Subcutaneous abdominal adipose tissue (tissue), 5 donors: Measurements from ENCODE around the gene TOP1.

ENCODE experiments used
- H3K27ac ChIP-seq: one replicate; pipeline ENCODE4 v1.7.0; 2013; ENCODE audit warnings: low read depth, mild to moderate bottlenecking, inconsistent platforms, low read length, moderate library complexity
- H3K27me3 ChIP-seq, 5 donors: one replicate each; pipeline ENCODE4 v1.7.0; 2013; ENCODE audit warnings: low read length in 5 of 5, inconsistent platforms in 1 of 5; ENCODE audit not compliant: control insufficient read depth in 5 of 5, insufficient read depth in 4 of 5
- H3K36me3 ChIP-seq, 5 donors: one replicate each; pipeline ENCODE4 v1.7.0; 2013; ENCODE audit warnings: low read length in 5 of 5; ENCODE audit not compliant: control insufficient read depth in 5 of 5, insufficient read depth in 5 of 5
- H3K4me1 ChIP-seq, 5 donors: one replicate each; pipeline ENCODE4 v1.7.0; 2013; ENCODE audit warnings: low read length in 5 of 5, mild to moderate bottlenecking in 3 of 5, moderate library complexity in 1 of 5; ENCODE audit not compliant: control insufficient read depth in 5 of 5, insufficient read depth in 5 of 5
- H3K4me3 ChIP-seq, 5 donors: one replicate each; pipeline ENCODE4 v1.7.0; 2013; ENCODE audit warnings: low read length in 5 of 5, low read depth in 1 of 5
- H3K9ac ChIP-seq, 5 donors: one replicate each; pipeline ENCODE4 v1.7.0; 2013; ENCODE audit warnings: low read length in 5 of 5, mild to moderate bottlenecking in 4 of 5, moderate library complexity in 3 of 5
- H3K9me3 ChIP-seq, 5 donors: one replicate each; pipeline ENCODE4 v1.7.0; 2013; ENCODE audit warnings: low read length in 5 of 5; ENCODE audit not compliant: control insufficient read depth in 5 of 5
- donor health status: healthy.
- donor health status: healthy.
- donor health status: healthy.
- donor health status: healthy.
- donor health status: healthy.

The TOP1 gene

GRCh38 chr20:41054070-41054846 lies 25.6 kb downstream of the TOP1 start:
- H3K27ac ChIP-seq = peak overlapping the region; percentile 90
- no peaks in the 10 kb centered on the region for H3K36me3 ChIP-seq
- H3K9ac ChIP-seq = peak overlapping the region in 1 of 5 donors; percentile 16
- no peaks in the 10 kb centered on the region for H3K27me3 ChIP-seq
- H3K4me1 ChIP-seq = peaks cover 14 to 80% (median 70%) of the 10 kb centered on the region in 5 donors
- H3K4me3 ChIP-seq = no peak overlapping the region
- H3K9me3 ChIP-seq = no peaks in the 10 kb centered on the region

GRCh38 chr20:41054847-41055230 lies 26.2 kb downstream of the TOP1 start:
- peak overlapping the region; percentile 90 for H3K27ac ChIP-seq
- H3K4me1 ChIP-seq = peaks cover 14 to 74% (median 64%) of the 10 kb centered on the region in 5 donors
- H3K36me3 ChIP-seq = no peaks in the 10 kb centered on the region

GRCh38 chr20:41055679-41056078 lies 27.1 kb downstream of the TOP1 start:
- Histone ChIP-seq H3K4me3 (no peak overlapping the region), H3K27ac (peak overlapping the region; percentile 47), H3K36me3 (no peaks in the 10 kb centered on the region), H3K9me3 (no peaks in the 10 kb centered on the region), H3K4me1 (peaks cover 11 to 66% (median 55%) of the 10 kb centered on the region in 5 donors), H3K9ac (no peak overlapping the region), H3K27me3 (no peaks in the 10 kb centered on the region)

More at GRCh38 chr20:41054847-41055230, 26.2 kb downstream of the TOP1 start:
- Histone ChIP-seq H3K9ac (no peak overlapping the region), H3K9me3 (no peaks in the 10 kb centered on the region), H3K27me3 (no peaks in the 10 kb centered on the region), H3K4me3 (no peak overlapping the region)

- H3K4me3 ChIP-seq = no peak overlapping the region
- no peaks in the 10 kb centered on the region for H3K9me3 ChIP-seq
- no peak overlapping the region for H3K9ac ChIP-seq
- peaks cover 3 to 41% (median 31%) of the 10 kb centered on the region in 5 donors for H3K4me1 ChIP-seq
- H3K36me3 ChIP-seq = peaks cover 9 to 16% (median 14%) of the 10 kb centered on the region in 5 donors
- H3K27ac ChIP-seq = peak overlapping the region; percentile 51
- no peaks in the 10 kb centered on the region for H3K27me3 ChIP-seq
These were observed 29.5 kb downstream of the TOP1 start for GRCh38 chr20:41057999-41058673.

GRCh38 chr20:41058674-41059635 lies 30.3 kb downstream of the TOP1 start:
- H3K36me3 ChIP-seq = peaks cover 10 to 18% (median 15%) of the 10 kb centered on the region in 5 donors
- H3K9me3 ChIP-seq = no peaks in the 10 kb centered on the region
- H3K27ac ChIP-seq = no peak overlapping the region
- H3K4me1 ChIP-seq = peaks cover 3 to 33% (median 23%) of the 10 kb centered on the region in 5 donors
- no peak overlapping the region for H3K9ac ChIP-seq
- H3K27me3 ChIP-seq = no peaks in the 10 kb centered on the region
- H3K4me3 ChIP-seq = no peak overlapping the region

GRCh38 chr20:41061155-41061554 lies 32.5 kb downstream of the TOP1 start:
- H3K4me3 ChIP-seq = no peak overlapping the region

GRCh38 chr20:41063442-41063841 lies 34.8 kb downstream of the TOP1 start:
- no peaks in the 10 kb centered on the region for H3K9me3 ChIP-seq
- H3K9ac ChIP-seq = no peak overlapping the region
- peaks cover 0 to 7% (median 2%) of the 10 kb centered on the region in 5 donors for H3K4me1 ChIP-seq
- no peaks in the 10 kb centered on the region for H3K27me3 ChIP-seq
- no peak overlapping the region for H3K4me3 ChIP-seq
- H3K36me3 ChIP-seq = peaks cover 10 to 21% (median 15%) of the 10 kb centered on the region in 5 donors
- no peak overlapping the region for H3K27ac ChIP-seq

More at GRCh38 chr20:41061155-41061554, 32.5 kb downstream of the TOP1 start:
- no peaks in the 10 kb centered on the region for H3K9me3 ChIP-seq
- H3K27me3 ChIP-seq = no peaks in the 10 kb centered on the region
- H3K9ac ChIP-seq = no peak overlapping the region
- H3K4me1 ChIP-seq = peaks cover 3 to 16% (median 10%) of the 10 kb centered on the region in 5 donors
- H3K27ac ChIP-seq = no peak overlapping the region
- peaks cover 10 to 19% (median 15%) of the 10 kb centered on the region in 5 donors for H3K36me3 ChIP-seq

GRCh38 chr20:41064377-41064776 lies 35.8 kb downstream of the TOP1 start:
- Histone ChIP-seq H3K9me3 (no peaks in the 10 kb centered on the region), H3K4me3 (no peak overlapping the region), H3K27me3 (no peaks in the 10 kb centered on the region), H3K27ac (no peak overlapping the region), H3K36me3 (peaks cover 10 to 21% (median 15%) of the 10 kb centered on the region in 5 donors), H3K9ac (no peak overlapping the region), H3K4me1 (peaks cover 0 to 5% (median 0%) of the 10 kb centered on the region in 5 donors)

- H3K27ac ChIP-seq = no peak overlapping the region
- no peak overlapping the region for H3K4me3 ChIP-seq
- no peaks in the 10 kb centered on the region for H3K9me3 ChIP-seq
- H3K4me1 ChIP-seq = peaks cover 0 to 5% (median 0%) of the 10 kb centered on the region in 5 donors
- H3K36me3 ChIP-seq = peaks cover 10 to 21% (median 15%) of the 10 kb centered on the region in 5 donors
- no peaks in the 10 kb centered on the region for H3K27me3 ChIP-seq
- no peak overlapping the region for H3K9ac ChIP-seq
These were observed 37.1 kb downstream of the TOP1 start for GRCh38 chr20:41065716-41066115.
